Measurements from ENCODE around the gene HPS4. TPM values are rescaled to one million over a fixed set of nuclear protein-coding genes. Genes with fewer than 3 reads are reported as not detected.
A peak's percentile ranks its signal among the peaks of the same experiment; 100 is the strongest.

HPS4 gene
- polyA plus RNA-seq, 1 of the 3 experiments (the other 2 are of a cell fraction) = 22.5 TPM

DNA sequence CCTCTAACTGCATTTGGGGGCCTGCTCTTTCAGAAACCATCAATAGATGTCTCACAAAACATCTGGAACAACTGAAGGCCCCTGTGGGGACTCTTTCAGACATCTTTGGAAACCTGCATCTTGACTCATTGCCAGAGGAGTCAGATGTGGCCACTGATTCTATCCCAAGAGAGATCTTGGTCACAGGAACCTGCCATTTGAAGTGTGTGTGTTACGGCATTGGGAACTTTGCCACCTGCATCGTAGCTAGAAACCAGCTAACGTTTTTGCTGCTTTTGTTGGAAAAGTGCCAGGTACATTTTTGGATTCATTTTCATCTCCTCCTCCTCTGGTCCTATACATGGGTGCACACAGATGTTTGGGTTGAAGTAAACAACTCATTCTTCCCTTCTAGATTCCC, 4.4 kb upstream of the HPS4 start:
- TF ChIP-seq RFX5 (IDR thresholded peaks at IDR 0.05; ENCODE audit: low read length) = no peak
- no peak for TF ChIP-seq TEAD4 (IDR thresholded peaks at IDR 0.05; ENCODE audit: borderline replicate concordance, insufficient read depth)
- TF ChIP-seq GATA2 (CRISPR knock-in tag; IDR thresholded peaks at IDR 0.05) = no peak
- TF ChIP-seq GABPA (IDR thresholded peaks at IDR 0.05; ENCODE audit: low read depth) = no peak
- TF ChIP-seq SMC3 (IDR thresholded peaks at IDR 0.05; ENCODE audit: low read depth, low read length) = no peak
- TF ChIP-seq, protein P1, sequence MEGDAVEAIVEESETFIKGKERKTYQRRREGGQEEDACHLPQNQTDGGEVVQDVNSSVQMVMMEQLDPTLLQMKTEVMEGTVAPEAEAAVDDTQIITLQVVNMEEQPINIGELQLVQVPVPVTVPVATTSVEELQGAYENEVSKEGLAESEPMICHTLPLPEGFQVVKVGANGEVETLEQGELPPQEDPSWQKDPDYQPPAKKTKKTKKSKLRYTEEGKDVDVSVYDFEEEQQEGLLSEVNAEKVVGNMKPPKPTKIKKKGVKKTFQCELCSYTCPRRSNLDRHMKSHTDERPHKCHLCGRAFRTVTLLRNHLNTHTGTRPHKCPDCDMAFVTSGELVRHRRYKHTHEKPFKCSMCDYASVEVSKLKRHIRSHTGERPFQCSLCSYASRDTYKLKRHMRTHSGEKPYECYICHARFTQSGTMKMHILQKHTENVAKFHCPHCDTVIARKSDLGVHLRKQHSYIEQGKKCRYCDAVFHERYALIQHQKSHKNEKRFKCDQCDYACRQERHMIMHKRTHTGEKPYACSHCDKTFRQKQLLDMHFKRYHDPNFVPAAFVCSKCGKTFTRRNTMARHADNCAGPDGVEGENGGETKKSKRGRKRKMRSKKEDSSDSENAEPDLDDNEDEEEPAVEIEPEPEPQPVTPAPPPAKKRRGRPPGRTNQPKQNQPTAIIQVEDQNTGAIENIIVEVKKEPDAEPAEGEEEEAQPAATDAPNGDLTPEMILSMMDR (IDR thresholded peaks at IDR 0.05) = no peak
- no peak for TF ChIP-seq NFIC (IDR thresholded peaks at IDR 0.05; ENCODE audit: borderline replicate concordance)
- TF ChIP-seq RXRA (IDR thresholded peaks at IDR 0.05; ENCODE audit: borderline replicate concordance, low read depth) = no peak
- TF ChIP-seq FOSL2 (IDR thresholded peaks at IDR 0.05; ENCODE audit: borderline replicate concordance, low read depth) = no peak
- TF ChIP-seq, protein P2, sequence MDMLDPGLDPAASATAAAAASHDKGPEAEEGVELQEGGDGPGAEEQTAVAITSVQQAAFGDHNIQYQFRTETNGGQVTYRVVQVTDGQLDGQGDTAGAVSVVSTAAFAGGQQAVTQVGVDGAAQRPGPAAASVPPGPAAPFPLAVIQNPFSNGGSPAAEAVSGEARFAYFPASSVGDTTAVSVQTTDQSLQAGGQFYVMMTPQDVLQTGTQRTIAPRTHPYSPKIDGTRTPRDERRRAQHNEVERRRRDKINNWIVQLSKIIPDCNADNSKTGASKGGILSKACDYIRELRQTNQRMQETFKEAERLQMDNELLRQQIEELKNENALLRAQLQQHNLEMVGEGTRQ (IDR thresholded peaks at IDR 0.05; ENCODE audit: borderline replicate concordance, low read depth, low read length) = no peak
- TF ChIP-seq ELF1 (IDR thresholded peaks at IDR 0.05) = no peak
- TF ChIP-seq TAF1 (IDR thresholded peaks at IDR 0.05; ENCODE audit: borderline replicate concordance, low read depth, low read length) = no peak
- no peak for TF ChIP-seq RCOR1 (IDR thresholded peaks at IDR 0.05; ENCODE audit: low read length)
- TF ChIP-seq, protein P3, sequence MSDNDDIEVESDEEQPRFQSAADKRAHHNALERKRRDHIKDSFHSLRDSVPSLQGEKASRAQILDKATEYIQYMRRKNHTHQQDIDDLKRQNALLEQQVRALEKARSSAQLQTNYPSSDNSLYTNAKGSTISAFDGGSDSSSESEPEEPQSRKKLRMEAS (IDR thresholded peaks at IDR 0.05; ENCODE audit: low read depth) = no peak
- TF ChIP-seq MEF2A (IDR thresholded peaks at IDR 0.05; ENCODE audit: borderline replicate concordance, low read depth) = no peak
- peaks cover 0 to 11% of the 10 kb centered on the region in 2 experiments; a peak in 2 of 4 replicates for H3K4me1 ChIP-seq (ENCODE audit: control insufficient read depth in 1 of 2, insufficient read depth in 2 of 2, low read depth in 1 of 2, low read length in 1 of 2)
- H3K27me3 ChIP-seq (ENCODE audit: insufficient read depth) = no peaks in the 10 kb centered on the region
- CTCF ChIA-PET = interaction anchor here (1.0 kb wide), 1 partner anchor 14 kb away, joined by 3 read pairs; no protein-coding TSS in a partner anchor
- H3K79me2 ChIP-seq (ENCODE audit: insufficient read depth) = peaks cover 40% of the 10 kb centered on the region; the same call in 1 of the 2 replicates
- H3K4me2 ChIP-seq = no peak overlapping the region
- no peak overlapping the region for H3K4me3 ChIP-seq (ENCODE audit: low read depth in 2 of 2, low read length in 1 of 2)
- no peaks in the 10 kb centered on the region for H4K20me1 ChIP-seq (ENCODE audit: insufficient read depth)
- no peak for DNase-seq
- POLR2A ChIA-PET = no interaction called here
- peaks cover 21 to 49% of the 10 kb centered on the region in 2 experiments for H3K36me3 ChIP-seq (replicated peaks in 1 of 2; ENCODE audit: control insufficient read depth in 1 of 2, insufficient read depth in 2 of 2, low read length in 1 of 2)
- no peak overlapping the region for H3K9ac ChIP-seq
- H3K9me2 ChIP-seq = no peaks in the 10 kb centered on the region
- H3K27ac ChIP-seq (ENCODE audit: low read depth in 2 of 2, low read length in 1 of 2) = no peak overlapping the region
- 61% methylated on average over 3 of the region's 3 CpGs for WGBS (ENCODE audit: low lambda C conversion rate)
- no peak overlapping the region for H2AFZ ChIP-seq (ENCODE audit: low read depth)
- H3F3A ChIP-seq (replicated peaks; ENCODE audit: insufficient read depth) = peaks cover 7% of the 10 kb centered on the region
- no peaks in the 10 kb centered on the region for H3K9me3 ChIP-seq

DNA sequence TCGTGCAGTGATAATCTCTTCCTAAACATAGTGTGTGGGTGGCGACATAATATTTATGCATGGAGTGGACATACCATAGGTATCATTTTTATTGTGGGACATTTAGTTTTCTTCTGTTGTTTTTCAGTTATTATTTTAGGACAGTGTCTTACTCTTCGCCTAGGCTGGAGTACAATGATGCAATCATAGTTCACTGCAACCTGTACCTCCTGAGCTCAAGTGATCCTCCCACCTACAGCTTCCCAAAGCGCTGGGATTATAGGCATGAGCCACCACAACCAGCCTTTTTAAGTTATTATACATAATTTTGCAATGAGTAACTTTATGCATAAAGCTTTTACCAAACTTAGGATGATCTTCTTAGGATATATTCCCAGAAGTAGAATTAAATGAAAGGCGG, 2.8 kb upstream of the HPS4 start:
- H3F3A ChIP-seq (replicated peaks; ENCODE audit: insufficient read depth) = peaks cover 7% of the 10 kb centered on the region
- no peaks in the 10 kb centered on the region for H3K9me3 ChIP-seq
- H3K27me3 ChIP-seq (ENCODE audit: insufficient read depth) = no peaks in the 10 kb centered on the region
- peaks cover 4 to 21% of the 10 kb centered on the region in 2 experiments; a peak in 3 of 4 replicates for H3K4me1 ChIP-seq (ENCODE audit: control insufficient read depth in 1 of 2, insufficient read depth in 2 of 2, low read depth in 1 of 2, low read length in 1 of 2)
- no peak overlapping the region for H3K27ac ChIP-seq (ENCODE audit: low read depth in 2 of 2, low read length in 1 of 2)
- peaks cover 12 to 36% of the 10 kb centered on the region in 2 experiments for H3K36me3 ChIP-seq (replicated peaks in 1 of 2; ENCODE audit: control insufficient read depth in 1 of 2, insufficient read depth in 2 of 2, low read length in 1 of 2)
- no peak overlapping the region for H3K4me3 ChIP-seq (ENCODE audit: low read depth in 2 of 2, low read length in 1 of 2)
- H3K9ac ChIP-seq = no peak overlapping the region
- no peaks in the 10 kb centered on the region for H3K9me2 ChIP-seq
- 92% methylated on average over 5 of the region's 5 CpGs for WGBS (ENCODE audit: low lambda C conversion rate)
- DNase-seq = no peak
- H4K20me1 ChIP-seq (ENCODE audit: insufficient read depth) = no peaks in the 10 kb centered on the region
- peaks cover 54% of the 10 kb centered on the region for H3K79me2 ChIP-seq (ENCODE audit: insufficient read depth)
- H2AFZ ChIP-seq (ENCODE audit: low read depth) = no peak overlapping the region
- ChIA-PET POLR2A (no interaction called here), CTCF (no interaction called here)
- H3K4me2 ChIP-seq = 0 out of 2 replicates have a peak overlapping the region, but pooled peaks have one; percentile 28
- TF ChIP-seq RXRA (IDR thresholded peaks at IDR 0.05; ENCODE audit: borderline replicate concordance, low read depth) (no peak), TCF12 (IDR thresholded peaks at IDR 0.05) (no peak), RFX5 (IDR thresholded peaks at IDR 0.05; ENCODE audit: low read length) (no peak), NFIC (IDR thresholded peaks at IDR 0.05; ENCODE audit: borderline replicate concordance) (no peak), ELF1 (IDR thresholded peaks at IDR 0.05) (no peak), SIN3A (IDR thresholded peaks at IDR 0.05; ENCODE audit: borderline replicate concordance, low read depth, low read length) (no peak), FOSL2 (IDR thresholded peaks at IDR 0.05; ENCODE audit: borderline replicate concordance, low read depth) (no peak), SMC3 (IDR thresholded peaks at IDR 0.05; ENCODE audit: low read depth, low read length) (no peak), TEAD4 (IDR thresholded peaks at IDR 0.05; ENCODE audit: borderline replicate concordance, insufficient read depth) (no peak), POLR2AphosphoS5 (IDR thresholded peaks at IDR 0.05; ENCODE audit: low read depth, low read length) (no peak), RAD21 (IDR thresholded peaks at IDR 0.05; ENCODE audit: low read length) (no peak), EP300 (IDR thresholded peaks at IDR 0.05; ENCODE audit: borderline replicate concordance in 1 of 2, low read depth in 1 of 2, low read length in 1 of 2) (no peak)
- TF ChIP-seq, protein P1 (IDR thresholded peaks at IDR 0.05) = no peak
- TF ChIP-seq, protein P4, sequence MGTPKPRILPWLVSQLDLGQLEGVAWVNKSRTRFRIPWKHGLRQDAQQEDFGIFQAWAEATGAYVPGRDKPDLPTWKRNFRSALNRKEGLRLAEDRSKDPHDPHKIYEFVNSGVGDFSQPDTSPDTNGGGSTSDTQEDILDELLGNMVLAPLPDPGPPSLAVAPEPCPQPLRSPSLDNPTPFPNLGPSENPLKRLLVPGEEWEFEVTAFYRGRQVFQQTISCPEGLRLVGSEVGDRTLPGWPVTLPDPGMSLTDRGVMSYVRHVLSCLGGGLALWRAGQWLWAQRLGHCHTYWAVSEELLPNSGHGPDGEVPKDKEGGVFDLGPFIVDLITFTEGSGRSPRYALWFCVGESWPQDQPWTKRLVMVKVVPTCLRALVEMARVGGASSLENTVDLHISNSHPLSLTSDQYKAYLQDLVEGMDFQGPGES (IDR thresholded peaks at IDR 0.05; ENCODE audit: low read depth, low read length) = no peak

Data from SK-N-SH (cell line).